ACC112 (cell line): ENCODE measurements around the gene POC1A.

Source experiments
- H2AFZ ChIP-seq: fragments of 200-600 bp; sonication (generic); one replicate; pipeline ENCODE4 v1.6.0; 2017; ENCODE audit warnings: antibody characterized with exemption, low read length; ENCODE audit not compliant: unreplicated experiment
- H3K27ac ChIP-seq: fragments of 200-600 bp; sonication (generic); 2 replicates; pipeline ENCODE4 v1.5.1; 2014; ENCODE audit warnings: low read depth, mild to moderate bottlenecking, antibody characterized with exemption, low read length, moderate library complexity
- H3K27me3 ChIP-seq: fragments of 200-600 bp; sonication (generic); 2 replicates; pipeline ENCODE4 v1.6.1; 2014; ENCODE audit warnings: mild to moderate bottlenecking, antibody characterized with exemption, low read length, moderate library complexity, mixed read lengths; ENCODE audit not compliant: insufficient read depth
- H3K36me3 ChIP-seq: fragments of 200-600 bp; sonication (generic); 2 replicates; pipeline ENCODE4 v1.6.1; 2016; ENCODE audit warnings: mild to moderate bottlenecking, antibody characterized with exemption, low read length, moderate library complexity, mixed read lengths; ENCODE audit not compliant: insufficient read depth
- H3K4me1 ChIP-seq: fragments of 200-600 bp; sonication (generic); one replicate; pipeline ENCODE4 v1.6.1; 2016; ENCODE audit warnings: low read length, mixed read lengths; ENCODE audit not compliant: insufficient read depth, unreplicated experiment, control insufficient read depth
- H3K4me3 ChIP-seq: fragments of 200-600 bp; sonication (generic); 2 replicates; pipeline ENCODE4 v1.5.1; 2014; ENCODE audit warnings: mild to moderate bottlenecking, low read depth, low read length
- H3K79me2 ChIP-seq: fragments of 200-600 bp; sonication (generic); one replicate; pipeline ENCODE4 v1.6.0; 2016; ENCODE audit warnings: low read length; ENCODE audit not compliant: control insufficient read depth, unreplicated experiment, insufficient read depth

Gene POC1A

GRCh38 chr3:52085681-52086282, 68.4 kb downstream of the POC1A start:
- Histone ChIP-seq H2AFZ (no peak overlapping the region), H3K36me3 (no peaks in the 10 kb centered on the region), H3K4me1 (peaks cover 41% of the 10 kb centered on the region), H3K27me3 (no peaks in the 10 kb centered on the region), H3K4me3 (no peak overlapping the region), H3K79me2 (no peaks in the 10 kb centered on the region), H3K27ac (no peak overlapping the region)

GRCh38 chr3:52084954-52085680, 69.1 kb downstream of the POC1A start:
- Histone ChIP-seq H3K4me3 (no peak overlapping the region), H3K79me2 (no peaks in the 10 kb centered on the region), H3K27ac (no peak overlapping the region), H3K27me3 (no peaks in the 10 kb centered on the region), H3K4me1 (peaks cover 35% of the 10 kb centered on the region), H2AFZ (no peak overlapping the region), H3K36me3 (no peaks in the 10 kb centered on the region)

- H3K4me3 ChIP-seq, result no peak overlapping the region
- H3K4me1 ChIP-seq, result peaks cover 27% of the 10 kb centered on the region
- H3K27ac ChIP-seq, result no peak overlapping the region
- no peaks in the 10 kb centered on the region for H3K79me2 ChIP-seq
- H3K27me3 ChIP-seq, result no peaks in the 10 kb centered on the region
- no peak overlapping the region for H2AFZ ChIP-seq
- no peaks in the 10 kb centered on the region for H3K36me3 ChIP-seq
Observed at GRCh38 chr3:52084216-52084945, 69.8 kb downstream of the POC1A start.

- H2AFZ ChIP-seq, result no peak overlapping the region
- H3K4me1 ChIP-seq, result peaks cover 20% of the 10 kb centered on the region
- H3K27me3 ChIP-seq, result no peaks in the 10 kb centered on the region
- no peaks in the 10 kb centered on the region for H3K79me2 ChIP-seq
- no peak overlapping the region for H3K27ac ChIP-seq
- no peaks in the 10 kb centered on the region for H3K36me3 ChIP-seq
- no peak overlapping the region for H3K4me3 ChIP-seq
Observed at GRCh38 chr3:52083556-52084087, 70.6 kb downstream of the POC1A start.

GRCh38 chr3:52082951-52083350, 71.3 kb downstream of the POC1A start:
- Histone ChIP-seq H3K27me3 (no peaks in the 10 kb centered on the region), H3K4me1 (peaks cover 13% of the 10 kb centered on the region), H2AFZ (no peak overlapping the region), H3K36me3 (no peaks in the 10 kb centered on the region), H3K79me2 (no peaks in the 10 kb centered on the region), H3K4me3 (no peak overlapping the region), H3K27ac (no peak overlapping the region)

- no peak overlapping the region for H3K4me3 ChIP-seq
- no peaks in the 10 kb centered on the region for H3K36me3 ChIP-seq
- H3K79me2 ChIP-seq, result no peaks in the 10 kb centered on the region
- H3K27ac ChIP-seq, result no peak overlapping the region
- H3K4me1 ChIP-seq, result no peaks in the 10 kb centered on the region
- H3K27me3 ChIP-seq, result no peaks in the 10 kb centered on the region
- no peak overlapping the region for H2AFZ ChIP-seq
Observed at GRCh38 chr3:52080830-52081719, 73.1 kb downstream of the POC1A start.

- Histone ChIP-seq H3K36me3 (no peaks in the 10 kb centered on the region), H3K27me3 (no peaks in the 10 kb centered on the region), H3K4me1 (no peaks in the 10 kb centered on the region), H3K4me3 (no peak overlapping the region), H2AFZ (no peak overlapping the region), H3K27ac (no peak overlapping the region), H3K79me2 (no peaks in the 10 kb centered on the region)
Observed at GRCh38 chr3:52079958-52080357, 74.3 kb downstream of the POC1A start.

GRCh38 chr3:52078781-52079560, 75.3 kb downstream of the POC1A start:
- Histone ChIP-seq H3K4me1 (no peaks in the 10 kb centered on the region), H3K27ac (no peak overlapping the region), H3K4me3 (no peak overlapping the region), H2AFZ (no peak overlapping the region), H3K79me2 (no peaks in the 10 kb centered on the region), H3K27me3 (no peaks in the 10 kb centered on the region), H3K36me3 (no peaks in the 10 kb centered on the region)

- no peaks in the 10 kb centered on the region for H3K36me3 ChIP-seq
- no peaks in the 10 kb centered on the region for H3K4me1 ChIP-seq
- no peak overlapping the region for H3K27ac ChIP-seq
- no peaks in the 10 kb centered on the region for H3K27me3 ChIP-seq
- no peak overlapping the region for H3K4me3 ChIP-seq
- no peaks in the 10 kb centered on the region for H3K79me2 ChIP-seq
- H2AFZ ChIP-seq, result no peak overlapping the region
Observed at GRCh38 chr3:52077925-52078324, 76.3 kb downstream of the POC1A start.
